Daoy (cell line): Measurements from ENCODE around the gene MAD1L1. TPM values are rescaled to one million over a fixed set of nuclear protein-coding genes. Genes with fewer than 3 reads are reported as not detected.
"Not testable (repeated sequence)": the region's sequence is repeated elsewhere in the genome, so short reads cannot be mapped to it uniquely, and the experiment has no call there.

ENCODE experiments used
- DNase-seq: peaks from one replicate; pipeline ENCODE4 v3.0.0-alpha.2; 2015; ENCODE audit warnings: low read depth
- total RNA-seq: library from RNA; depleted of rRNA; stranded (reverse); fragments of >200 nt; shearing (Covaris generic); gene quantifications from 2 replicates; pipeline ENCODE4 v1.2.3, GENCODE V29; 2014

Gene MAD1L1
- total RNA-seq, 1 experiment from 2014 or later = 103 TPM

DNA sequence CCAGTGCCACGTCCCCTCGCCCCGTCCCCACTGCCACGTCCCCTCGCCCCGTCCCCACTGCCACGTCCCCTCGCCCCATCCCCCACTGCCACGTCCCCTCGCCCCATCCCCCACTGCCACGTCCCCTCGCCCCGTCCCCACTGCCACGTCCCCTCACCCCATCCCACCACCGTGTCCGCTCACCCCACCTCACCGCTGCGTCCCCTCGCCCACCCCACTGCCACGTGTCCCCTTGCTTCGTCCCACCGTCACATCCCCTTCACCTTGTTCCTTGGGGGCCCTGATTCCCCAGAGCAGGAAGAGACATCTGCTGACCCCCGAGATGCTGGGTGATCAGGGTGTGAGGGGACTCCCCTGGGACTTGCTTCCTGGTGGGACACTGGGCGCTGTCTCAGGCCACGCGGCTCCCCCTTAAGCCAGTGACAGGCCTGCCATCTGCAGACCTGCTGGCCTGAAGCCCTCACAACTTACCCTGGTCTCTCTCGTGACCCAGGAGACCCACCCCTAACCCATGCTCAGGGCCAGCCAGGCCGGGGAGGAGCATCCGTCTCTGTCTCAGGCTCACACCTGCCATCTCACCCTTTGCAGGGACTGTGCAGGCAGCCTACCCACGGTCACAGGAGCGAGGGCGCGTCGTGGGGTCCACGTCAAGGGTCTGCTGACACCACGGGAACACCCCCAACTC, 302.2 kb downstream of the MAD1L1 start:
- DNase-seq = no peak

DNA sequence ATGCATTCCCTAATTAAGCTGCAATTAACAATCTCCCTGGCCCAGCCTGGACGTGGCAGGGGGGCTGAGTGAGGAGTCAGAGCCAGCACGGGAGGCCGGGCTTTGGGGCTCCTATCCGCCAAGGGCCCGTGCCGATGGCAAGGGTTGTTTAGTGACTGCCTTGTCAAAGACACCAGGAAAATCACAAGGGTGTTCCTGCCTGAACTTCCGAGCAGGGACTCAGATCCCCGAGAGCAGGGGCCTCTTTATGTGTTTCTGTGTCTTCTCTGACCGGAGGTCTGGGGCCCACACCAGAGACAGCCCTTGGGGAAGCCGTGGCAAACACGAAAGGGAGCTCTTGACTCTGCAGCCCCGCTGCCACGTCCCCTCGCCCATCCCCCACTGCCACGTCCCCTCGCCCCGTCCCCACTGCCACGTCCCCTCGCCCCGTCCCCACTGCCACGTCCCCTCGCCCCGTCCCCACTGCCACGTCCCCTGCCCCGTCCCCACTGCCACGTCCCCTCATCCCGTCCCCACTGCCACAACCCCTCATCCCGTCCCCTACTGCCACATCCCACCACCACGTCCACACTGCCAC, 303.3 kb downstream of the MAD1L1 start:
- DNase-seq = not testable (repeated sequence)

DNA sequence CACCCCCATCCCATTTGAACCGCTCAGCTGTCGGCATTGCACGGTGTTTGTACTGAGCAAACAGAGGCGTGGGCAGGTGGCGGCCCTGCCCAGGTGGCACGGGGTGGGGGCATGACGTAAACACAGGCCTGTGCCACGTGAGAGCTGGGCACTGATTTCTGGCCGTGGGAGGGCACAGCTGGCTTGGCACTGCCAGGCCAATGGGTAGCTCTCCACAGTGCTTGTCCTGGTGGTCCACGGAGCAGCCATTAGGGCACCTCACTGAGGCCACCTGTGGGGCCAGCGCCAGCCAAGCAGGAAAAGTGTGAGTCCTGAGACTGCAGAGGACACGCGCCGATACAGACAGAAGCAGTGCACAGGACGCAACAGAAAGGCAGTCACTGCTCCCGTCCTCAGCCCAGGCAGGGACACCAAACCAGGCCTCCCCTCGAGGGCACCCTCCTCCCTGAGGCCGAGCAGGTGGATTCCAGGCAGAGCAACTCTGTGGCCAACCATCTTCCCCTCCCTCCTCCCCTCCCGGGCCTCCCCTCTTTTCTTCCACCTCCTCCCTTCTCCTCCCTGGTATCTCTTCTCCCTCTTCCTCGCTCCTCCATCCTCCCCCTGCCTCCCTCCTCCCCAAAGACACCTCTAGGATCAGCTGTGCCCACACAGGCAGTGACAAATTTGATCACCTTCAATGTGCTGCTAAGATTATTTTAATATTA, 303.9 kb downstream of the MAD1L1 start:
- DNase-seq = no peak

DNA sequence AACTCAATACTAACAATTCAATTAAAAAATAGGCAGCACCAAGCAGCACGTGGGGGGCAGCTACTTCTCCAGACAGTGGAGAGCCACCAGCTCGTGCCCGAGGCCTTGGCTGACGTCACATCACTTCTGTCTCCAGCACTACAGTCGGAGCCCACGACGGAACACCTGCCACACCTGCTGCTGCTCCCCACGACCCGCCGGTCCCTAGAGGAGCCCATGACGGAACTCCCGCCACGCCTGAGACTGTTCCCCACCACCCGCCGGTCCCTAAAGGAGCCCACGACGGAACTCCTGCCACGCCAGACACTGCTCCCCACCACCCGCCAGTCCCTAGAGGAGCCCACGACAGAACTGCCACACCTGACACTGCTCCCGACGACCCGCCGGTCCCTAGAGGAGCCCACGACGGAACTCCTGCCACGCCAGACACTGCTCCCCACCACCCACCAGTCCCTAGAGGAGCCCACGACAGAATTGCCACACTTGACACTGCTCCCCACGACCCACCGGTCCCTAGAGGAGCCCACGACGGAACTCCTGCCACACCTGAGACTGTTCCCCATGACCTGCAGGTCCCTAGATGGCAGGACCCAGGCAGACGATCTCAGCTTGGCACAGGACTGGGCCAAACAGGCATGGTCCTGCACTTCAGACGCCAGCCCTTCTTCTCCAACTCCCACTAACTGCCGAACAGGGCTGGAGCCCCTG, 304.7 kb downstream of the MAD1L1 start:
- no peak for DNase-seq

DNA sequence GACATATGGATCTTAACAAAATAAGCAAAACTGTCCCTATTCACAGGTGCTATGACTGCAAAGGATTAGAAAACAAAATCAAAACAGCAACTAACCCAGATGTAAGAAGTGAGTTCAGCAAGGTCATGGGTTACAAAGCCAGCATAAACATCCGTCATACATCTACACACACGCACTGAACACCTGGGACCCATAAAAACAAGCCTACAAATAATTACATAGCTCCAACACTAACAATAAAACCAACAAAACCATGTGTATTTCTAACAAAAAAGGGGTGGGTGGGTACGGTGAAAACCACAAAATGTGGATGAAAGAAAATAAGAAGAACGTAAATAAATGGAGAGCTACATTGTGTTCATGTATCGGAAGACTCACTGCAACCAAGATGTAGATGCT, 305.8 kb downstream of the MAD1L1 start:
- DNase-seq = no peak

DNA sequence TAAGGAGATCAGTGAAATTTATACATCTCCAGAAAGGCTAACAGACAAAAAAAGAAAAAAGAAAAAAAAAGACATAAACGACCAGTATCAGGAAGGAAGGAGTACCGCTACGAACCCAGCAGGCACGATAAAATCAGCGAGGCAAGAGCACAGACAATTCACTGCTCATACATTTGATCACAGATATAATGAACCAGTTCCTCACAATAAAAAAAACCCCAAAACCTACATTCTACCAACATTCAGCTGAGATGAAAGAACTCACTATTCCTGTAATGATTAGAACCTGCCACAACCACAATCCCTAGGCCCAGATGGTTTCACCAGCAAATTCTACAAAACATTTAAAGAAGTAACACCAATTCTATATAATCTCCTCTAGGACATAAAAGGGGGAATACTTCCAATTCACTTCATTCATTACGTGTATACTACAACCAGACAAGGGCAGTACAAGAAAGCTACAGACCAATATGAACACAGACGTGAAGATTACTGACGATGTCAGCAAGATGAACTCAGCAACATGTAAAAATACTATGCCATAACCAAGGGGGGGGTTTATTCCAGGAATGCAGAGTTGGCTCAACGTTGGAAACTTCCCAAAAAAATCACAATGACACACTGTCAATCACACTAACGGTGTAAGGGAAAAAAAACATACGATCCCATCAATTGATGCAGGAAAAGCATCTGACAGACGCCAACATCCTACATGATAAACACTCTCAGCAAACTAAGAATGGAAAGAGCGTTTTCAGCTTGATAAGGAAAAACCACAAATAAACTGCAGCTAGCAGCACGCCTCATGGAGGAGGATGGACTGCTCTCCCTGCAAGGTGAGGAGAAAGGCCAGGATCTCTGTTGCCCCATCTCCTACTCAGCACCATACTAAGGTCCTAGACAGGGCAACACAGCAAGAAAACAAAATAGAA, 306.5 kb downstream of the MAD1L1 start:
- DNase-seq = no peak

DNA sequence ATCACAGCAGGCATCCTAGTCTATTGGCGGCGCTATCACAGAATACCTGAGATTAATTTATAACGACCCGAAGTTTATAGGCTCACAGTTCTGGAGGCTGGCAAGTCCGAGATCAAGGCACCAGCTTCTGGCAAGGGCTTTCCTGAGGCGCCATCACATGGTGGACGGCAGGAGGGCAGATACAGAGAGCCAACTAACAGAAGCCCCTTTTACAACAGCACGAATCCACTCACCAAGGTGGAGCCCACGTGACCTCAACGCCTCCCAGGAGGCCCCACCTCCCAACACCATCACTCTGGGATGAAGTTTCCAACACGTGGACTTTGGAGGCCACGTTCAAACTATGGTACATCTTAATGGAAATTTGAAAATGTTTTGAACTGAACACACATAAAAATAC, 307.4 kb downstream of the MAD1L1 start:
- DNase-seq = peak; percentile 32

DNA sequence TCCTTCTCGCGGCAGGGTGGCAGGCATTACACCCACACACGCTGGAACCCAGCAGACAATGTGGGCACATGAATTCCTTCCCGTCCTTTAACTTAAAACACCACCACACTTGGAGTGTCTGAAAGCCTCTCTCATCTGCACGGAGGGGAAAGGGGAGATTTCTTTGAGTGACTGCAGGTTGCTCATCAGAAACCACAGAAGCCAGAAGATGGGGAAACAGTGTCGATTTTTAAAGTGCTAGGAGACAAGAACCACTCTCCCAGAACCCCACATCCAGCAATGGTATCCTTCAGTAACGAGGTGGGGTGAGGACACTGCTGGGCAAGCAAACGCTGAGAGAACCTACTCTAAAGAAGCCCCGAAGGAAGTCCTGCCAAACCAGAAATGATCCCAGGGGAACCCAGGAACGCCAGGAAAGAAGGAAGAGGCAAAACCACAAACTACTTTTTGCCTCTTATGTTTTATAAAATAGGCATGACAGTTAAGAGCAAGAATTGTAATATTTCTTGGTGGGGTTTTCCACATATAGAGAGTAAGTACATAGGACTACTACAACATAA, 308.4 kb downstream of the MAD1L1 start:
- peak; percentile 29 for DNase-seq

DNA sequence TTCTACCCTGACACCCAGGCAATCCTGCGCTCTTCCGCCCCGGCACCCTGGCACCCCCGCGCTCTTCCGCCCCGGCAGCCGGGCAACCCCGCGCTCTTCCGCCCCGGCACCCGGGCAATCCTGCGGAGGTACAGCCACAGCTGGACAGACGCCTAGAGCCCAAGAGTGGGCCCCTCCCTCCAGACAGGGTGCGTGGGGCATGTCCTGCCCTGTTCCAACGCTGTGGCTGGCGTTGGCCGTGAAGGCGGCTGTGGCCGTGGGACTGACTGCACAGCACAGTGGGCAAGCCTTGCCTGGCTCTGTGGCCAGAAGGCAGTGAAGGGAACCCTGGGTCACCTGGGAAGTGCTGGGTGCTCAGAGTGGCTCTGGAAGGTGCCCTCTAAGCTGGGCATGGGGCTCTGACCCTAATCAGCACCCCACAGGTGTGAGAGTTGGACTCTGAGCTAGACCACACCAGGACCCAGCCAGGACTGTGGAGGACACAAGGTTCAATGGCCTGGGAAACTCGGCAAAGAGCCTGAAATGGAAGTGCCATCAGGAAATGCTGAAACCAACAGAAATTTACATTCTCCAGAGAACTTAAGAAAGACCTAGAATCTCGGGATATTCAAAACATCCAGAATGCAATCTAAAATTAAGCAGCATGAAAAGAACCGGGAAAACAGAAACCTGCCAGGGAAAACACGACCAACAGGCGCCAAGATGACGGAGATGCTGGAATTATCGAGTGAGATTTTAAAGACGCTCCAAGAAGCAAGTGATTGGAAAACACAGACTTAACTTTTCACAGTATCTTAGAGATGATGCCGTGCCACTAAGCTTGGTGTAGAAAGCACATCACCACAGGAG, 309.1 kb downstream of the MAD1L1 start:
- DNase-seq = no peak

DNA sequence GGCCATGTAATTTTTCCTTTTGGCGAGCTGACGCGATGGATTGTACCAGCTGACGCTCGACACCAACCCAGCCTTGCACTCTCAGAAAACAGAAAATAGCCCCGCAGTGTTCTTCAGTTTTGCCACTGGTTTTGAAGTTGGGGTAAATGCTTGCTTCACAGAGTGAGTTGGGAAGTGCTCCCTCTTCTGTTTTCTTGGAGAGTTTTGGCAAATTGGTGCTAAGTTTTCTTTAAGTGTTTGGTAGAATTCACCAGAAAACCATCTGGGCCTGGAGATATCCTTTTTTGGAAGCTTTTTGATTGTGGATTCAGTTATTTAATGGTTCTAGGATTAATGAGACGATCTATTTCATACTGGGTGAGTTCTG, 309.9 kb downstream of the MAD1L1 start:
- DNase-seq = no peak

DNA sequence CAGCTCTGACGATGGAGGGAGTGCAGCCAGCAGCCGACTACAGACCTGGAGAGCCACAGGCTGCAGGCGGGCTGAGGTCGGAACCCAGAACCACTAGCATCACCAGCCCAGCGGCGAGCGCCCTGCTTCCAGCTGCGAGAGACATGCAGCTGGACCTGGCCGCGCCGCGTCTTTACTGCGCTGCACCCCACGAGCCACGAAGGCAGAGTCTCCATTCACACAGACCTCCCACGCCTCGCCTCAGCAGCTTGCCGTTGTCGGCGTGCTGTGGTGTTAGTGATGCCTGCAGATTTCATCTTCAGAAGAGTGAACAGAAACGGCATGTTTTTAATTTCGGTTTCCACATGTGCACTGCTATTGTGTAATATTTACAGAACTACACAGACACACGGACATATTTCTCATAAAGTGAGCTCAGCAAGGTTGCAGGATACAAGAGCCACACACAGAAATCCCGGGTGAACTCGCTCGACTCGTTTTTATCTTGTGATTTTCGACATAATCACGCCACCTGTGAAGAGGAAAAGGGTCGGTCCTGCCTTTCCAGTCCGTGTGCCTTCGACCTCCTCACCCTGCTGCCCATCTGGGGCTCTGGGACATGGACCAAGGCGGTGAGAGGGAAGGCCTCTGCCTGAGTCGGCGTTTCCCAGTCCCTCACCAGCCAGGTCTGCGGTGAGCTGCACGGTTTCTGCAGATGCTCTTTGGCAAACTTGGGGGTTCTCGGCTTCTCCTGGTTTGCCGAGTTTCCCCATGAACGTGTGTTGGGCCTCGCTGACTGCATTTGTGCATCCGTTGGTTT, 310.5 kb downstream of the MAD1L1 start:
- DNase-seq = no peak

DNA sequence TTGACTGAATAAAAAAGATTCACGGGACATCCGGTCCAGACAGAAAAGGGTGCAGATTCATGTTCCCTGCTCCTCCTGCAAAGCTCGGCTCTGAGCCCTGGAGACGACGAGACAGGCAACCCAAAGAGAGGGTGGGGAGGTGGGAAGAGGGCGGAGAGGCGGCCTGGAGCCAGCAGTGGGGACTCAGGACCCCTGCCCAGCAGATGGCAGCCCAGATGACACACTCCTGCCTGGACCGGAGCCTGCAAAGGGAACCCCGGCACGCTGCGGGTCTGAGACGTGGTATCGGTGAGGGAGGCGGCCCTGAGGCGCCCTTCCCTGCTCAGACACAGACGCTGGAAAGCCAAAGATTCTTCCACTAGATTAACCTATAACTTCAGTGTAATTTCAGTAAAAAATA, 311.9 kb downstream of the MAD1L1 start:
- no peak for DNase-seq

DNA sequence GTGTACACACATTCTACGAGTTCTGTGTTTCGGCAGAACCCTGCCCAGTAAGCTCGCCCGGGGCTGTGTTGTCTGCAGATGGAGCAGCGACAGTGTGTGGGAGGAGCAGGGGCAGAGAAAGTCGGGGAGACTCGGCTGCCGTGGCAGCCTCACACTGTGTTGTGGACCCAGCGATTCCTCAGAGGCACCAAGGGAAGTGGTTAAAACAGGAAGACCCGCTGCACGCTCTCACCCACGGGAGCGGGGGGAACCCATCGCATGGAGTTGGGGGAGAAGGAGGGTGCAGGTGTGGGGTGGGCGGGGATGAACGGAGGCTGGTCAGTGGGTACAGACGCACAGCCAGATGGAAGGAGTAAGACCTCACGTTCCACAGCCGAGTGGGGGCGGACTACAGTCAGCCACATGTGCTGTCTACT, 312.5 kb downstream of the MAD1L1 start:
- DNase-seq = no peak

DNA sequence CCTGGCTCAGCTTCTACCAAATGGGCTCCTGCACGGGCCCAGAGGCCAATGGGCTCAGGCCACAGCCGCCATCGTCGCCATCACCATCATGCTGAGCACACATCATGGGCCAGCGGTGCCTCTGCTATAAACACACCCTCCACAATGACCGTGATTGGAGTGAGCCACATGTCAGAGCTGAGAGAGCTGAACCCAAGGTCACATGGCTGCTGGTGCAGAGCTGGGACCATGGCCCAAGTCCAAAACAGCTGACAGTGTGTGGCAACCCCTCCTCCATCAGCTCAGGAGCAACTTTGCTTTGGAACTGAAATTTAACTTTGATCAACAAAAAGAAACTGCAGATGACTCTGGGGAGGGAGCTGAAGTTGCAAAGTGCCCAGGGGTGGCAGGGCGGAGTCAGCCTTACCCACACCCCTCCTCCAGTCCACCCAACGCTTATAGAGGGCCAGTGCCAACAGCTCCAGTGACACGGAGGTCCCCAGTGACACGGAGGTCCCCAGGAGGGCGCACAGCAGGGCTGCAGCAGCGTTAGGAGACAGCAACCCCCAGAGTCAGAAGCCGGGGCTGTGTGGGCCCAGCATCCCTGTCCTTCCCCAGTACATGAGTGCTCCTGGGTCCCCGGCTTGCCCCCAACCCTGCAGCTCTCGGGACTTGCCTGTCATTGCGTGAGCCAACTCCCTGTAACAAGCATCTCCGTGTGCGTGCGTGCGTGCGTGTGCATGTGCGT, 313.0 kb downstream of the MAD1L1 start:
- DNase-seq = no peak

DNA sequence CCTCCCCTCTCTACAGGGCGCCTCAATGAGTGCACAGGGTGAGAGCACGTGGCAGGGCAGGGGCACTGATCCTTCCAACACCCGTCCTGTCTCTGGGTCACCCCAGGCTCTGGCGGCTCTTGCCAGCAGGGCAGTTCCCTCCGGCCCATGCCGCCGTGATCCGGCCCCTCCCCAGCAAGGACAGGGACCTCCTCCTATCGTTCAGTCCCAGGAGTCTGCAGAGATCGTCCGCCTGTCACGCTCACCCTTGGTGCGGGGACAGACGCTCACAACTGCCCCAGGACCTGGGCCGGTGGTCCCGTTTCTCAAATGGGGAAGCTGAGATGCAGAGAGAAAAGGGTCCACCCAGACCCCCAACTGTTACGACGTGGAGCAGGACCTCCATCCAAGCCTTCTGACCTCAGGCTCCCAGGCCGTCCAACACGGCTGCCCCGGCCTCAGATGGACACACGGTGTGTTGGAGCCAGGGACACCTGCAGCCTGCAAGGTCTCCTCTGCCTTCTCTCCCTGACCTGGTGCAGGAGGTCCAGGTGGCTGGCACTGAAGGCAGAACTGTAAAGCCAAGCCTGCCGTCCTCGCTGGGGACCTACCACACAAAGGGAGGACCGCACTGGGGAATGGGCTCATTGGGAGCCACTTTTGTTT, 313.7 kb downstream of the MAD1L1 start:
- no peak for DNase-seq

DNA sequence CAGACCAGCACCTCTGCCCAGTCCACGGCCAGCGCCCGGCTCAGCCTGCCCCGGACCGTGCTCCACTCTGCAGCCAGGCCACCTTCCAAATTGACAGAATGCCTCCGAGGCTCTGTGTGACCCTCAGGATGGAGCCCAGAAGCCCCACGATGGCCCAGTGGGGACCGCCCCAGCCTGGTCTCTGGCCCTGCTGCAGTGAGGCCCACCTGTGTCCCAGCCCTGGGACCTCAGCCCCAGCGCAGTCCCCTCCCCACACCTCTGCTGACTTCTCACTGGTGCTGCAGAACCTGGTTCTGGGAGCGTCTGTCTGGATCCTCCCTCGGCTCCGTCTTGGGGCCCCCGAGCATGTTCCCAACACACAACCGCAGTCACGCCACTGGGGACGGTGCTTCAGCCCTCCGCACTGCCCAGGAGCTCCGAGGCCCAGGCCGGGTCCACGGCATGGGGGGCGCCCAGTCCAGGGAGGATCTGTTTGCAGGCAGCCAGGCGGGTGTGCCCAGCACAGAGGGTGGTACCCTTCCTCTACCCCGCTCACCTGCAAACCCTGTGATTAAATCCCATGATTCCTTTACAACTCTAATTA, 314.6 kb downstream of the MAD1L1 start:
- DNase-seq = no peak

DNA sequence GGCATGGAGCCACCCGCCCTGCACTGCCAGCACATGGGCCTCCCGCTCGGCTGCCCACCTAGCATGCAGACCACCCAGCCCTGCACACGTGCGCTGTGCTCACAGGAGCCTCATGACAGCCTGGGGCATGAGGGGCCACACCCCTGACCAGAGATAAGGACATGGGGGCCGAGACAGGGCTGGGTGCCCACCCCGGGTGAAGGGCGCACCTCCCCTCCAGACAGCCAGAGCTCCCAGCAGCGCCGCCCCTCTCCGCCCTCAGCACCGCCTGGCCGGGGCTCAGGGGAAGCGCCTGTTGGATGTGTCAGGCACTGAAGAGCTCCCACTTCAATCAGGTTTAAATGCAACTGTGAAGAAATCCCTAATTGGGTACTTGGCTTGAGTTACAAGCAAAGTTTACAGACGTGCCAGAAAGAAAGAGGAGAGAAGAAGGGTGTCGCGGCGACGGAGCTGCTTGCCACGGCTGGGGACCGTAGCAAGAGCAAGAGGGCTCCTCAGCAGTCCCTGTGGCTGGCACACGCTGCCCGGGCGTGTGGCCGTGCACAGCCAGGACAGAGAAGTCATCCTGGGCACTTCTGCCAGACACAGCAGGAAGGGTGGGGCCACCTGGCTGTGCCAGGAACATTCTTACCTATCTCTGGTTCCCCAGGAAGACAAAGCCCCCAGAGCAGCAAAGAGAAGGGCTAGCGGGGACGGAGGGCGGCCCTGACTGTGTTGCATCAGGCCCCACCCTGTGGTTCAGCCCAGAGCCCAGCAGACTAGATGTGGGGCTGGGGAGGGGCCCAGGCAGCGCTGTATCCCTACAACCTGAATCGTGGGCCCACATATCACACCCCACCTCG, 315.3 kb downstream of the MAD1L1 start:
- no peak for DNase-seq
